ENCODE measurements around the gene LPAR2.

DNA sequence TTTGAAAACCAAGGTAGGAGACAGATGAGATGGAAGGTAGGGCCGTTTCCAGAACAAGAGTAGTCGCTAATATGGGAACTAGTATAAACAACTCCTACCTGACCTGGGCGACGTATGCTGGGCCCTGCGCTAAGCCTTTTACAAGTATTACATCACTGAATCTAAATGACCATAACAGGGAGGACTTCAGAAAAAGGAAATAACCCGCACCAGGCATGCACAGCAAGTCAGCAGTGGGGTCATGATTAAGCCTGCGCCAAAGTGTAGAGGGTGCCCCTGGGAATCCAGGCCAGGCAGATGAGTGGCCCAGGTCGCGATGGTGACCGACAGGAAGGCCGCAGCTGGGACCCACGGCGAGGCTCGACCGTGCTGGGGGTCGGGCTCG, 34.8 kb upstream of the LPAR2 start:
- TF ChIP-seq POLR2A (IDR thresholded peaks at IDR 0.05) (no peak), POLR2AphosphoS5 (IDR thresholded peaks at IDR 0.05; ENCODE audit: insufficient read depth in 1 of 2, low read depth in 1 of 2) (no peak)
- TF ChIP-seq, protein P1, sequence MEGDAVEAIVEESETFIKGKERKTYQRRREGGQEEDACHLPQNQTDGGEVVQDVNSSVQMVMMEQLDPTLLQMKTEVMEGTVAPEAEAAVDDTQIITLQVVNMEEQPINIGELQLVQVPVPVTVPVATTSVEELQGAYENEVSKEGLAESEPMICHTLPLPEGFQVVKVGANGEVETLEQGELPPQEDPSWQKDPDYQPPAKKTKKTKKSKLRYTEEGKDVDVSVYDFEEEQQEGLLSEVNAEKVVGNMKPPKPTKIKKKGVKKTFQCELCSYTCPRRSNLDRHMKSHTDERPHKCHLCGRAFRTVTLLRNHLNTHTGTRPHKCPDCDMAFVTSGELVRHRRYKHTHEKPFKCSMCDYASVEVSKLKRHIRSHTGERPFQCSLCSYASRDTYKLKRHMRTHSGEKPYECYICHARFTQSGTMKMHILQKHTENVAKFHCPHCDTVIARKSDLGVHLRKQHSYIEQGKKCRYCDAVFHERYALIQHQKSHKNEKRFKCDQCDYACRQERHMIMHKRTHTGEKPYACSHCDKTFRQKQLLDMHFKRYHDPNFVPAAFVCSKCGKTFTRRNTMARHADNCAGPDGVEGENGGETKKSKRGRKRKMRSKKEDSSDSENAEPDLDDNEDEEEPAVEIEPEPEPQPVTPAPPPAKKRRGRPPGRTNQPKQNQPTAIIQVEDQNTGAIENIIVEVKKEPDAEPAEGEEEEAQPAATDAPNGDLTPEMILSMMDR (IDR thresholded peaks at IDR 0.05): no peak

All from vagina (tissue), 2 donors.